Left colon (tissue), 2 donors: ENCODE measurements around the gene FRYL. TPM values are rescaled to one million over a fixed set of nuclear protein-coding genes. Genes with fewer than 3 reads are reported as not detected.
"Not testable (repeated sequence)": the region's sequence is repeated elsewhere in the genome, so short reads cannot be mapped to it uniquely, and the experiment has no call there.

ENCODE experiments used
- ATAC-seq: fragments of 200-7000 bp; cut with Tn5 transposase; one replicate; pipeline ENCODE4 v1.9.1; 2020; ENCODE audit warnings: mild to moderate bottlenecking, moderate library complexity
- DNase-seq, 2 donors: peaks; one replicate each; pipeline ENCODE4 v3.0.0-alpha.2; 2020
- intact Hi-C, 2 donors: fragments of 100-400 bp; cut with DNase I in 1 of 2; cut with micrococcal nuclease in 1 of 2; formaldehyde crosslinking; loops; one replicate each; pipeline versions ENCODE4 v1.11.2 to v1.14.0; 2022; cut with DNase I, micrococcal nuclease
- long read RNA-seq: library from polyadenylated mRNA; unstranded; transcript quantifications from one replicate; pipeline ENCODE4 v2.0.0, GENCODE V29; 2021
- total RNA-seq, 2 donors: library from RNA; stranded (reverse); fragmentation: NEBNext Ultra II Directional; extraction: Animal tissue kit (Norgen Biotek cat#: 25700); gene quantifications; one replicate each; pipeline ENCODE4 v1.2.1, GENCODE V29; 2021
- donor health status: DM: no; HTN: no; CAD: no.
- donor health status: DM: yes; HTN: yes; CAD: no.

FRYL gene
- 100 to 1,000 TPM; 288 to 437 TPM for total RNA-seq
- long read RNA-seq, partial matches to known transcripts, result 15 of 39 reads
- long read RNA-seq, other reads (novel, unspliced or antisense), result 20 of 39 reads

DNA sequence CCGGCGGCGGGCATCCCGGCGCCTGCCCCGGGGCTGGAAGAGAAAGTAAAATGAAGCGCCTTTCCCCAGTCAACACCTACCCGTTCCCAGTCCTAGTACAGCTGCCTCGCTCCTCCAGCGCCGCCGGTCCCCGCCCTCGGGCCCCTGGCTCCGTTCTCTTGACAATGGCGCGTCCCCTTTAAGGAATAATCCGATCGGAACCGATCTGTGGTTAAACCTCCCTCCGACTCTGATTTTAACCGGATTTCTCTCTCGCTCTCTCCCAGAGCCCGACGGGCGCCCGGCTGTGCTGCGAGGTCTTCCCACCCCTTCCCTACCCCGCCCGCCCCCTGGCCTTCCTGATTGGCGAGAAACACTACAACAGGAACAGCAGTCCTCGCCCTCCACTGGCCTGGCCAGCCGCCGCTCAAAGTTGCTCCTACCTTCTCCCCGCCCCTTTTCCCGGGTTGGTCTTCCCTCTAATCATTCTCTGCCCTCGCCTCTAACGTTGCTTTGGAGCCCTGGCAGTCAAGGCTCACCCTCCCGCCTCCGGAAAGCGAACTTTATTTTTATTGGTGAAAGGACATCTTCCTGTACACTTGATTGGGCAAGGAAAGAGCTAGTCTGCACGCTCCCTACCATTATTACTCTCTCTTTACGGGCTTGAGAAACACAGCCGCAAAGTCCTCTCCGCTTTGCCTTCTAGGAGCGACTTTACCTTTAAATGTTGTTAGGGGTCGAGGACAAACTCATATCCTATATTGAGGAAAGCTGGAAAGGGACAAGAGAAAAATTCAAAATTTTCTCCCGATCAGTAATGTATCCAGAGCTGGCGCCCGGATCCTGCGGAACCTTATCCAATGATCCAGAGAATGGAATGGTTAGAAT lies at the start of gene FRYL:
TSS of gene FRYL (minus strand) at position 282 of the 867 bp plus-strand sequence. CDS start 145,869 bp downstream, outside the sequence.
- DNase-seq (peak; percentile 98 to 100), ATAC-seq (peak; percentile 85)
- intact Hi-C loops, result loop anchor here in 1 of 2 donors (10.0 kb wide), 2 partner anchors 55 to 85 kb away; partner anchors contain the start of gene OCIAD1

DNA sequence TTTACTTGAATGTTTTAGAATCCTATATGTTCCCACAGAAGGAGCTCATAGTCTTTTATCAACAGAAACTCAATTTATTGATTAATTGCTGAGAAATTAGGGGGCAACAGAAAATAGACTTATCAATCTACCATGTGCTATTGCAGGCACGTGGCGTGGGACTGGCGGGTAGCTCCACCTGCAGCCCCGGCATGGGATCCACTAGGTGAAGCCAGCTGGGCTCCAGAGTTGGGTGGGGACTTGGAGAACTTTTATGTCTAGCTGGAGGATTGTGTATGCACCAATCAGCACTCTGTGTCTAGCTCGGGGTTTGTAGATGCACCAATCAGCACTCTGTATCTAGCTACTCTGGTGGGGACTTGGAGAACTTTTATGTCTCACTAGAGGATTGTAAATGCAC lies 47.5 kb upstream of the FRYL start:
- ATAC-seq (no peak), DNase-seq (no peak)
- intact Hi-C loops, result no loop called here

DNA sequence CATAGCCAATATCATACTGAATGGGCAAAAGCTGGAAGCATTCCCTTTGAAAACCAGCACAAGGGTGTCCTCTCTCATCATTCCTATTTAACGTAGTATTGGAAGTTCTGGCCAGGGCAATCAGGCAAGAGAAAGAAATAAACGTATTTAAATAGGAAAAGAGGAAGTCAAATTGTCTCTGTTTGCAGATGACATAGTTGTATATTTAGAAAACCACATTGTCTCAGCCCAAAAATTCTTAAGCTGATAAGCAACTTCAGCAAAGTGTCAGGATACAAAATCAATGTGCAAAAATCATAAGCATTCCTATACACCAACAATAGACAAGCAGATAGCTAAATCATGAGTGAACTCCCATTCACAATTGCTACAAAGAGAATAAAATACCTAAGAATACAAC lies 41.4 kb upstream of the FRYL start:
- DNase-seq, ATAC-seq, intact Hi-C loops: not testable (repeated sequence)

DNA sequence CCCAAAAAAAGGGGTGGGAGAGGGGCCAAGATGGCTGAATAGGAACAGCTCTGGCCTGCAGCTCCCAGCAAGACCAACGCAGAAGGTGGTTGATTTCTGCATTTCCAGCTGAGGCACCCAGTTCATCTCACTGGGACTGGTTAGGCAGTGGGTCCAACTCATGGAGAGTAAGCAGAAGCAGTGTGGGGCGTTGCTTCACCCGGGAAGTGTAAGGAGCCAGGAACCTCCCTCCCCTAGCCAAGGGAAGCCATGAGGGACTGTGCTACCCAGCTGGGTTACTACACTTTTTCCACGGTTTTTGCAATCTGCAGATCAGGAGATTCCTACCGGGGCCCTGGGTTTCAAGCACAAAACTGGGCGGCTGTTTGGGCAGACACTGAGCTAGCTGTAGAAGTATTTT lies 36.9 kb upstream of the FRYL start:
- no peak for DNase-seq
- ATAC-seq, result no peak

DNA sequence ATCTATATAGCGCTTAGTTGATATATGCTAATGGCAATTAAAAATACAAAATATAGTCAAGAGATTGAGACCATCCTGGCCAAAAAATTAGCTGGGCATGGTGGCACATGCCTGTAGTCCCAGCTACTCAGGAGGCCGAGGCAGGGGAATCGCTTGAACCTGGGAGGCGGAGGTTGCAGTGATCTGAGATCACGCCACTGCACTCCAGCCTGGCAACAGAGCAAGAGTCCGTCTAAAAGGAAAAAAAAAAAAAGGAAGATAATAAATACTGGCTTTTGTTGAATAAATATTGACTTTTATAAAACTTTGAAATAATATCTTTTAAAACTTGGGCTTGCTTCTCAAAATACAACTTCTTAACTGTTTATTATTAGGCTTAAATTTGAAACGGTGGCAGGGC lies 36.2 kb upstream of the FRYL start:
- ATAC-seq, intact Hi-C loops, DNase-seq: not testable (repeated sequence)

More for the DNA sequence above, 36.9 kb upstream of the FRYL start:
- intact Hi-C loops, result no loop called here

DNA sequence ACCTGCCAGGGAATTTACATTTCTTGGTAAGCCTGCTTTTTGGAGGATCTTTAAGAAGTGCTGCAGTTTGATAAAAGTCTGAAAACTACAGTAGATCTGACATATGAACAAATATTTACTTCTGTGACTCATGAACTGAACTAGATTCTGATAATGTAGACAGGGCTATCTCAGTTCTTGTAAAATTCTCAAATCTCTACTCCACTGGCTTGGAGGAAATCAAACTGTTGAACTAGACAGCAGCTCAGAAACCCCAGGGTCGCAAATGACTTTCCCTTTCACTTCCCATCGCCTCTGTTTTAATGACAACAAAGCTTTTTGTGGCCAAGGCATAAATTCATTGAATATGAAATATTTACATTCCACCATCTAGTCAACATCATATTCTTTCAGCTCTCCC lies 35.4 kb upstream of the FRYL start:
- ATAC-seq, result peak; percentile 59
- no peak for DNase-seq
- intact Hi-C loops, result no loop called here

DNA sequence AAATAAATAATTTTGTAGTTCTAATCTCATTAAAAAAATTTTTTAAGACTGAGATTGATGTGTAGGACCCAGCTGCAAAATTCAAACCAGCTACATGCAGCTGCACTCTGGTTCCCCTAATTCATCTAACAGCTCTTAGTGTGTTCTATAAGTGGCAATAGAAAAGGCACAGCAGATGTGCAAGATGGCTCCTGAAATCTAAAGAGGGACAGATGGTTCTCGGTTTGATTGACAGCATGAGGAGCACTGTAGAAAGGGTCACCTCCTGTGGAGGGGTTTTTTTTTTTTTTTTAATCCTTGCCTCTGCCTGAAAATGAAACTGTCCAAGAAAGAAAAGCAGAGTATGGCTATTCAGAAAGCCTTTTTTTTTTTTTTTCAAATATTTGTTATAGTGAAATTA lies 33.9 kb upstream of the FRYL start:
- ATAC-seq, result no peak
- intact Hi-C loops, result no loop called here
- no peak for DNase-seq

DNA sequence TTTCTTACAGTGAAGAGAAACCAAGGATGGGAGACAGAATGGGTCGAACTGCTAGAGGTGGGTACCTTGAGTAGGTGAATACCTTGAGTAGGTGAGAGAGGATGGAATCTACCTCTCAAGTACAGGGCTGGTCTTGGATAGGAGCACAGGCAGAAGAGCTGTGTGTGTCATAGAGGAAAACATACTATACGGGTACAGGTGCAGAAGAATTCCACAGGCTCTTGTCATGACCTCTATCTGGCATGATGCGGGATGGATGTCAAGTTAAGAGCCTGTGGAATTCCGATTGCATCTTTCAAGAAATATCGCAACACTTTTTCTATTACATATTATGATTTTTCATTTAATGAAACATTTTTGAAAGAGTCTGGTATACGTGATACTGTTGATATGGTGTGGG lies 32.8 kb upstream of the FRYL start:
- DNase-seq, result no peak
- ATAC-seq, result no peak
- intact Hi-C loops, result no loop called here

DNA sequence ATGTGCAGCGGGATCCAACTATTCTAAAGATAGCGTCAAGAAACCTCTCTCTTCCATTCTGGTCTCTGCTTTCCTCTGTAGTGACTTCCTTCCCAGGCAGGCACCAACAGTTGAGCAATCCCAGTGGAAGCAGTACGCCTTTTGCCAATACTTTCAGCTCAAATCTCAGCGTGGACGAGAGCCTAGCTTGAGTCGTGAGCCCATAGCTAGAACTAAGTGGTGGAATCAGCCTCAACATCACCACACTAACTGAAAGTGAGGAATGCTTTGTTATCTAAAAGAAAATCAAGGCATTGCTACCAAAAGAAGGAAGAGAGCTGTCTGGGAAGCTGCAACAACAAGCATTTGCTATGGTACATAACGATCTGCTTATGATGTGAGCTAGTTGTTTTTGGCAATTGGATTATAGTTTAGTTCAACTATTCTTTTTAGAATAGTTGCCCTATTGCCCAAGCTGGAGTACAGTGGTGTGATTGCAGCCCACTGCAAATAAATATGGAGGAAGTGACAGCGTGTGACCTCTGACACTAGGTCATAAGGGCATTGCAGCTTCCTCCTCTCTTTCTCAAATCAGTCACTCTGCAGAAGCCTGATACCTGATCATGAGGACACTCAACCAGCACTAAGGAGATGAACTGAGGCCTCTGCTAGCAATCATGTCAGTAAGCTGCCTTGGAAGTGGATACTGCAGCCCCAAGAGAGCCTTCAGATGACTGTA lies 24.7 kb upstream of the FRYL start:
- no peak for ATAC-seq

DNA sequence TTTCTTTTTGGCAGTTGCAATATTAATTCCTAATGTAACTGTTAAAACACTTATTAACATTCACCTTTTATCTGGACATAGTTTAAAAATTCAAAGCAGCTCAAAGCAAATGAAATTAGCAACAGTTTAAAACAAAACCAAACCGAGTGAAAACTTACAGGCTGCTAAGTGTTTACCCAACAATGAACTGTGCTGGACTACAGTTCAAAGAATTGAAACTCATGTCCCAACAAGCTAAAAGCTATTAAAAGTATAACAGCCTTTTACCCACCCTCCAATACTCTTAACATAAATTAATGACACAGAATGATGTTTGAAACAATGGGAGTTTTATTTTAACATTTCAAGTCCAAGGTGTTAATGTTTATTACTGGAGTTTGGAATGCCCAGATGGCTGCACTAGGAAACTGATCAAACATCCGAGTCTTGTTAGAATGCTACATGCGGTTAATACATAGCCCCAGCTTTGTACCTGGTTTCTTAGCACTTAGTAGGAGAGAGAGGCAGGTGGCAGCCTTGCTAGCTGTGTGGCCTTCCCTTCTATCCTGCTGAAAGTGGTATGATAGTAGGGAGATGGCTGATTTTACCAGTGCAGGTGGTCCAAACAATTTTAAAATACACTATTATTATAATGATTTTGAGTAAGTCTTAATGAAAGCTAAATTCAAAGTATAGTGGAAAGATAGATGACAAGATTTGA lies 21.1 kb upstream of the FRYL start:
- intact Hi-C loops, result no loop called here
- no peak for ATAC-seq
- no peak for DNase-seq

More for the DNA sequence above, 24.7 kb upstream of the FRYL start:
- DNase-seq, result no peak
- intact Hi-C loops, result no loop called here

DNA sequence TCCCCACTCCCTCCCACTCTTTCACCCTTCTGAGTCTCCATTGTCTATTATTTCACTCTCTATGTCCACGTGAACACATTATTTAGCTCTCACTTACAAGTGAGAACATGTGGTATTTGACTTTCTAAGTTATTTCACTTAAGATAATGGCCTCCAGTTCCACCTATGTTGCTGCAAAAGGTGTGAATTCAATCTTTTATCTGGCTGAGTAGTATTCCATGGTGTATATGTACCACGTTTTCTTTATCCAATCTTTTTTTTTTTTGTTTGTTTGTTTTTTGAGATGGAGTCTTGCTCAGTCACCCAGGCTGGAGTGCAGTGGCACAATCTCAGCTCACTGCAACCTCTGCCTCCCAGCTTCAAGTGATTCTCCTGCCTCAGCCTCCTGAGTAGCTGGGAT lies 20.1 kb upstream of the FRYL start:
- DNase-seq, ATAC-seq, intact Hi-C loops: not testable (repeated sequence)

DNA sequence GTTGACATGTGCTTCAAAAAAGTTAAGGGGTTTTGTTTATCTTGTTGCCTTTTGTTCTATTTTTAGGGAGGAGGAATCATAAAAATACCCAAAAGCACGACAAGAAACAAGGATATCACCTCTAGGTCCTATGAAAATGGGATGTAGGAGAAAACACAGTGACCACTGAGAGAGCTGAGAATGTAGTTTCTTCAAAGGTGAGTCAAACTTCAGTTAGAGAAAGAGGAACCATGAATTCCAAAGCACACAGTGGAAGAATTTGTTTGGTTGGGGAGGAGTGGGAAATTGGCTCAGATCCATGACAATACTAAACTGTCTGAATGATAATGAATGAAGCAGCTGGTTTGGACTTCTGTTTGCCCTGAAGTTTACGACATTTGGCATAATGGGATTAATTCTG lies 19.1 kb upstream of the FRYL start:
- DNase-seq (no peak), ATAC-seq (peak; percentile 17)
- intact Hi-C loops, result no loop called here

DNA sequence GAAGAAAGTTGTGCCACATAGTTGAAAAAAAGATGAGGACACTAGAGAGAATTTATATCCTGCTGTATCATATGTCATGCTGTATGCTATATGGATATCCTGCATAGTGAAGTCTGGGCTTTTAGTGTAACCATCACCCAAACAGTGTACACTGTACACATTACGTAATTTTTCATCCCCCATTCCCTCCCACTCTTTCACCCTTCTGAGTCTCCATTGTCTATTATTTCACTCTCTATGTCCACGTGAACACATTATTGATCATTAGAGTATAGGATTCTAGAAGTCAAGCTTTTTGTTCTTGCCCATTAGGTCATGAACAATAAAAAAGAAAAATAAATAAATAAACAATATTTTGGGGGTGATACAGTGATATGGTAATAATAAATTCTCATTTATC lies 18.0 kb upstream of the FRYL start:
- intact Hi-C loops, result no loop called here
- ATAC-seq (no peak), DNase-seq (no peak)

DNA sequence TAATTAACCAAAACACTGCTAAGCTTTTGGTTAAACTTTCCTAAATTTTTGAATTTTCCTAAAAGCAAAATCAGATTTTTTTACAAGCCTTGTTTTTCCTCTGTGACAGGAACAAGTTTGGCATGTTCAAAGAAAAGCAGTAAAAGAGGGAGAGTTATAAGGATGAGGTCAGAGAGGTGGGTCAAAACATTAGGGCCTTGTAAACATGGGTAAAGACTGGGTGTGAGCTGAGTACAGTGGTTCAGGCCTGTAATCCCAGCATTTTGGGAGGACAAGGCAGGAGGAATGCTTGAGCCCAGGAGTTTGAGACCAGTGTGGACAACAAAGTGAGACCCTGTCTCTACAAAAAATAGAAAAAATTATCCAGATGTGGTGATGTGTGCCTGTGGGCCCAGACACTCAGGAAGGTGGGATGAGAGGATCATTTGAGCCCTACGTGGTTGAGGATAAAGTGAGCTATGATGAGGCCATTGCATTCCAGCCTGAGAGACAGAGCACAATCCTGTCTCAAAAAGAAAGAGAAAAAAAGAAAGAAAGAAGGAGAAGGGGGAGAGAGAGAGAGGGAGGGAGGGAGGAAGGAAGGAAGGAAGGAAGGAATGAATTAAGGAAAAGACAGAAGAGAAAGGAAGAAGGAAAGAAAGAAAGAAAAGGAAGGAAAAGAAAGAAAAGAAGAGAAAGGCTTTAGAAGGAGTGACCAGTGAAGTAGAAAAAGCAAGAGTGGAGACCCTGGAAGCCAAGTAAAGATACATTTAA lies 17.0 kb upstream of the FRYL start:
- intact Hi-C loops, result no loop called here
- ATAC-seq, result peak; percentile 93
- no peak for DNase-seq

DNA sequence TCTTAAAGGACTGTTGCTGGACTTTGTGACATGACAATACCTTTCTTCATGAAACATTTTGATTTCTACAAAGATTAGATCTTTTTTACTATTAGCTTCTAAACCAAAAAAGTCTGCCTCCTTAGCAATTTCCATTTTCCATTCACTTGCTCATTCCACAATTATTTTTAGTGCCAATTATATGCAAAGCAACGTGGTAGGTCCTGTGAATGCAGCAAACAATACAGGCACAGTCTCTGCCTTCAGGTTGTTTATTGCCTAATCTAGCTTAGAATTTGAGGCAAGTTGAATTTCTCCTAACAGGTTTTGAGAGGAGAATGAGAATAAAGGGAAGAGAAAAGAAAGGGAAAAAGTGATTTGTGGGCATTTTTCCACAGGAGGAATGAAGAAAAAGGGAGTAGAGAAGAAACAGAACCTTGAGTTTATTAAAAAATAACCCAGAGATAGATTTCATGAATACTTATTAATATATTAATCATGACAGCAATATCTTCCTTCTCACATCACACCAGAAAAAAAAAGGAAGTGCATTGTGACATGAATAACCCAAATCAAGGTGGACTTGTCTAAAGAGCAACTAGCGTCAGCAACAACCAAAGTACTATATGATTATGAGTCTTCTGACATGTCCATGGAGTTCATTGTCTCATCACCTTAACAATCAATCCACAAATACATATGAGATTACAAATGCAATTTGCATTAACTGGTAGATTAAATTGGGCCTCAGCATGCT lies 16.3 kb upstream of the FRYL start:
- intact Hi-C loops, result no loop called here
- no peak for DNase-seq
- ATAC-seq, result peak; percentile 49

DNA sequence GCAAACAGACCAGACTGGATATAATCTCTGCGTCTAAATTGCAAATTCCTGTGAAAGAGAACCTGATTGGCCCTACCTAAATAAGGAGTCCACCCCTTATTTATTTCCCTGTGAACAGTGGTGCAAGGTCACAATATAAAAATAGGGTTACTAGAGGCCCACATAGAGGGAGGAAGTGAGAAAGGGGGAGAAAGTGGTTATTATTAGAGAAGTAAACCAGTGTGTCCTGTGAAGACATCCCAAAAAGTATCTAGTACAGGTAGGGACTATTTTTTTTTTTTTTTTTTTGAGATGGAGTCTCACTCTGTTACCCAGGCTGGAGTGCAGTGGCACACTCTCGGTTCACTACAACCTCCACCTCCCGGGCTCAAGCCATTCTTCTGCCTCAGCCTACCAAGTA lies 15.0 kb upstream of the FRYL start:
- intact Hi-C loops, result no loop called here
- ATAC-seq (no peak), DNase-seq (no peak)

DNA sequence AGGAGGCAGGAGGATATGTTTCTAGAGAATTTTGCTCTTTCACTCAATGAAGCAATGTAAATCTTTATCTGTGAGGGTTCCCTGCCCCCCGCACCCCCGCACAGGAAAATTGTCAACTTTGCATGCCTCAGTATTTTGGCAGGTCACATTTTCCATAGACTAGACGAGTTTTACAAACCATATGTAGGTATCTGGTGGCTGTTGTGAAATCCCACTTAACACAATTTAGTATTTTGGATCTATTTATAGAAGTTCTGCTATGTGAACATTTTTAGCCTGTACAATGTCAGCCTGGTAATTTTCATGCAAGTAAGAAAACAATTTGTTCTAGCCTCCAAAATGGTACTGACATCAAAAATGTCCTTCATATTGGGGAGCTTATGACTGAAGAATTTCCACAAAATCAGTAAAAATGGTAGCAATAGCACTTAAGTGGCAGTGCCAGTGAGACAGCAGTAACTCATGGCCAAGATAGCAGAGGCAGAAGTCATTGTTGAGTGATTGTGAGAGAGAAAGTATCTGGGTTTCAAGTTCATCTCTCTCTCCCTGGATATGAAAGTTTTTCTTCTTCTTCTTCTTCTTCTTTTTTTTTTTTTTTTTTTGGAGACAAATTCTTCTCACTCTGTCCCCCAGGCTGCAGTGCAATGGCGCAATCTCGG lies 12.4 kb upstream of the FRYL start:
- ATAC-seq, result no peak
- intact Hi-C loops, result no loop called here
- no peak for DNase-seq
